ENCODE results near the gene ZNF483. TPM values are rescaled to one million over a fixed set of nuclear protein-coding genes. Genes with fewer than 3 reads are reported as not detected.

The ZNF483 gene
- polyA plus RNA-seq, 1 of the 3 experiments (the other 2 are of a cell fraction), result 0.53 TPM

GRCh38 chr9:111482694-111483438, 42.1 kb upstream of the ZNF483 start:
- WGBS (ENCODE audit: low lambda C conversion rate), result 0% methylated on average over 20 of the region's 76 CpGs
- H3F3A ChIP-seq (replicated peaks; ENCODE audit: insufficient read depth), result peaks cover 9% of the 10 kb centered on the region
- peaks cover 5 to 6% of the 10 kb centered on the region in 2 experiments; a peak in 3 of 4 replicates for H3K4me1 ChIP-seq (ENCODE audit: control insufficient read depth in 1 of 2, insufficient read depth in 2 of 2, low read depth in 1 of 2, low read length in 1 of 2)
- H3K27ac ChIP-seq (ENCODE audit: low read depth in 2 of 2, low read length in 1 of 2), result peak overlapping the region; percentile 87 to 93
- H4K20me1 ChIP-seq (ENCODE audit: insufficient read depth), result peaks cover 41% of the 10 kb centered on the region
- POLR2A ChIA-PET, result interaction anchor here (0.8 to 1.7 kb wide), 3 partner anchors 8 to 42 kb away, joined by 3 to 7 read pairs (median 3); partner anchors contain the start of gene ZNF483
- no peak for TF ChIP-seq YY1 (IDR thresholded peaks at IDR 0.05; ENCODE audit: low read depth)
- TF ChIP-seq MEF2A (IDR thresholded peaks at IDR 0.05; ENCODE audit: borderline replicate concordance, low read depth), result no peak
- TF ChIP-seq FOSL2 (IDR thresholded peaks at IDR 0.05; ENCODE audit: borderline replicate concordance, low read depth), result no peak
- TF ChIP-seq MAX (IDR thresholded peaks at IDR 0.05; ENCODE audit: low read depth), result 0 out of 2 replicates have a peak, but pooled peaks have one; percentile 2
- no peak for TF ChIP-seq CHD2 (IDR thresholded peaks at IDR 0.05; ENCODE audit: low read length, partially characterized antibody)
- no peak for TF ChIP-seq NRF1 (IDR thresholded peaks at IDR 0.05; ENCODE audit: low read depth, low read length)
- no peak for TF ChIP-seq GATA2 (CRISPR knock-in tag; IDR thresholded peaks at IDR 0.05)
- no peak for TF ChIP-seq REST (IDR thresholded peaks at IDR 0.05; ENCODE audit: low read depth, low read length)
- TF ChIP-seq FOXJ3 (CRISPR knock-in tag; IDR thresholded peaks at IDR 0.05), result no peak
- no peak for TF ChIP-seq FOXM1 (IDR thresholded peaks at IDR 0.05; ENCODE audit: low read depth)
- TF ChIP-seq MXI1 (IDR thresholded peaks at IDR 0.05; ENCODE audit: low read depth, low read length), result peak; percentile 16; the same call in 1 of the 2 replicates
- TF ChIP-seq USF2 (IDR thresholded peaks at IDR 0.05; ENCODE audit: borderline replicate concordance, low read depth, low read length), result no peak
- TF ChIP-seq TAF1 (IDR thresholded peaks at IDR 0.05; ENCODE audit: borderline replicate concordance, low read depth, low read length), result 0 out of 2 replicates have a peak, but pooled peaks have one; percentile 29
- TF ChIP-seq CTCF (IDR thresholded peaks at IDR 0.05), result no peak
- no peak for TF ChIP-seq USF1 (IDR thresholded peaks at IDR 0.05; ENCODE audit: borderline replicate concordance, low read depth)
- no peak for TF ChIP-seq ZBTB33 (IDR thresholded peaks at IDR 0.05; ENCODE audit: borderline replicate concordance, low read depth)
- TF ChIP-seq EP300 (IDR thresholded peaks at IDR 0.05; ENCODE audit: borderline replicate concordance in 1 of 2, low read depth in 1 of 2, low read length in 1 of 2), result no peak
- TF ChIP-seq RFX5 (IDR thresholded peaks at IDR 0.05; ENCODE audit: low read length), result no peak
- no peak for TF ChIP-seq ELF1 (IDR thresholded peaks at IDR 0.05)
- no peak for TF ChIP-seq POLR2AphosphoS5 (IDR thresholded peaks at IDR 0.05; ENCODE audit: low read depth, low read length)
- H3K79me2 ChIP-seq (ENCODE audit: insufficient read depth), result peaks cover 52% of the 10 kb centered on the region
- peak overlapping the region; percentile 88 for H3K9ac ChIP-seq
- H3K27me3 ChIP-seq (ENCODE audit: insufficient read depth), result no peaks in the 10 kb centered on the region
- CTCF ChIA-PET, result interaction anchor here (0.6 to 1.0 kb wide), 2 partner anchors 16 to 23 kb away, joined by 3 read pairs; no protein-coding TSS in a partner anchor
- H3K4me2 ChIP-seq, result peak overlapping the region; percentile 82
- peak; percentile 83 for DNase-seq
- peak overlapping the region; percentile 79 to 81 for H3K4me3 ChIP-seq (ENCODE audit: low read depth in 2 of 2, low read length in 1 of 2)
- no peaks in the 10 kb centered on the region for H3K36me3 ChIP-seq (replicated peaks in 1 of 2; ENCODE audit: control insufficient read depth in 1 of 2, insufficient read depth in 2 of 2, low read length in 1 of 2)
- H2AFZ ChIP-seq (ENCODE audit: low read depth), result peak overlapping the region; percentile 89
- H3K9me2 ChIP-seq, result no peaks in the 10 kb centered on the region
- no peaks in the 10 kb centered on the region for H3K9me3 ChIP-seq
